ENCODE data around the gene KDF1.

The KDF1 gene

DNA sequence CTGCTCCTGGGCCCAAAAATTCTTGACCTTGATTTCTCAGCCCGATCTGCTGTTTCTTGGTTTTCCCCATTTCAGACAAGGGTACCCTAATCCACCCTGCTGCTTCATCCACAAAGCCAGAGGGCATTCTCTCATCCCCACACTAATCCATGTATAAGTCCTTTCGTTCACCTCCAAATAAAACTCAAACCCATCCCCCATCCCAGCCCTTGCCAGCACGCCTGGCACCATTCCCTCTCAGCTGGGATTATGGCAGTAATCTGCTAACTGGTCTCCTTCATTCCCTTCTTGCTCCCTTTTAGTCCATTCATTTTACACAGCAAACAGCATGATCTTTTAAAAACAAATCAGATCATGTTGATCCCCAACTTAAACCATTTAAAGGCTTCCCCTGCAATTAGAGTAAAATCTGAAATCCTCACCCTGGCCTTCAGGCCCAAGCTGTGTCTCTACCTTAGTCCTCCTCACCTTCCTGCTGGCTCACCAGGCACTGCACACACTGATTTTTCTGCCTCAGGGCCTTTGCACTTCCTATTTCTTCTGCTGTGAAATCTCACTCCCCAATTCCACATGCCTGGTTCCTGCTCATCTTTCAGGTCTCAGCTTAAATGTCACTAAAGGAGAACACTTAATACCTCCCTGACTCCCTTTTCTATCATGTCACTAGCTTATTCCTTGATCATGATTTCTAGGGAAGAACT is 21.0 kb upstream of the KDF1 start:
- H3K27me3 Mint-ChIP-seq (ENCODE audit: low read depth) = peaks cover 29% of the 10 kb centered on the region
- no peaks in the 10 kb centered on the region for H3K36me3 Mint-ChIP-seq (ENCODE audit: low read depth)
- no peak overlapping the region for H3K27ac Mint-ChIP-seq
- no peaks in the 10 kb centered on the region for H3K4me1 Mint-ChIP-seq (ENCODE audit: low read depth)
- H3K4me3 Mint-ChIP-seq = no peak overlapping the region
- H3K9me3 Mint-ChIP-seq = no peaks in the 10 kb centered on the region

DNA sequence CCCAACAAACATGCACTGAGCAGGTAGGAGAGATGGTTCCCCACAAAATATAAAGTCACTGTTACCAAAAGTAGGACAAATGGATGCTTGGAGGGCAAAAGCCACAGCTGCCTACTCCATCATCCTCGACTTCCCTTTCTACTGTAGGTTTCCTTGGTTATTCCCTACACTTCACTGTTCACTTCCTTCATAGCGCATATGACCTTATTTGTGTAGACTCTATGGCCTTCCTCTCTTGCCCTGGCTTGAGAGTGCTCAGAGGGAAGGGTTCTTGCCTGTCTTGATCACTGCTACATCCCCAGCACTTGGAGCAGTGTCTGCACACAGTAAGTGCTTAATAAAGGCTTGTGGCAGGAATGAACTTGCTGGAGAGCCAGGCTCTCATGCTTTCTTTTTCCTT is 18.6 kb upstream of the KDF1 start:
- Mint-ChIP-seq H3K36me3 (ENCODE audit: low read depth) (no peaks in the 10 kb centered on the region), H3K27me3 (ENCODE audit: low read depth) (peaks cover 21% of the 10 kb centered on the region), H3K27ac (no peak overlapping the region), H3K4me3 (no peak overlapping the region), H3K4me1 (ENCODE audit: low read depth) (no peaks in the 10 kb centered on the region), H3K9me3 (no peaks in the 10 kb centered on the region)

- Mint-ChIP-seq H3K9me3 (no peaks in the 10 kb centered on the region), H3K27me3 (ENCODE audit: low read depth) (peaks cover 14% of the 10 kb centered on the region), H3K27ac (no peak overlapping the region), H3K4me3 (no peak overlapping the region), H3K4me1 (ENCODE audit: low read depth) (no peaks in the 10 kb centered on the region), H3K36me3 (ENCODE audit: low read depth) (no peaks in the 10 kb centered on the region)
These were observed 16.6 kb upstream of the KDF1 start for GRCh38 chr1:26976621-26977510.

DNA sequence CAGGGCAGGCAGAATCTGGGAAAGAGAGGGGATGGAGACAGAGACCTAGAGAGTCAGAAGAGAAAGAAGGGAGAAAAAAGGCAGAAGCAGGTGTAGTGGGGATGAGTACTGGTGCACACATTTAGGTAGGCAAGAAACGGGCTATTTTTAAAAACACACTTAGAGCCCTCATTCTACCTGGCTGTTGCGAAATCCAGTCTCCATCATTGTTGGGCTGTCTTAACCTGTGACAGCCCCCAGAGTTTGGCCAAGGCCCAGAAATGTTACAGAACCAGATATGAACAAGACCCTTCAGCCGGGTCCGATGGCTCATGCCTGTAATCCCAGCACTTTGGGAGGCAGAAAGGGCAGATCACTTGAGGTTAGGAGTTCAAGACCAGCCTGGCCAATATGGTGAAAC is 12.6 kb upstream of the KDF1 start:
- H3K27me3 Mint-ChIP-seq (ENCODE audit: low read depth) = peaks cover 9% of the 10 kb centered on the region
- H3K9me3 Mint-ChIP-seq = no peaks in the 10 kb centered on the region

GRCh38 chr1:26972390-26972789 is 12.1 kb upstream of the KDF1 start:
- Mint-ChIP-seq H3K4me1 (ENCODE audit: low read depth) (no peaks in the 10 kb centered on the region), H3K27me3 (ENCODE audit: low read depth) (peaks cover 9% of the 10 kb centered on the region), H3K27ac (no peak overlapping the region), H3K36me3 (ENCODE audit: low read depth) (no peaks in the 10 kb centered on the region), H3K4me3 (no peak overlapping the region), H3K9me3 (no peaks in the 10 kb centered on the region)

More for the DNA sequence above, 12.6 kb upstream of the KDF1 start:
- no peaks in the 10 kb centered on the region for H3K36me3 Mint-ChIP-seq (ENCODE audit: low read depth)
- H3K4me1 Mint-ChIP-seq (ENCODE audit: low read depth) = no peaks in the 10 kb centered on the region
- no peak overlapping the region for H3K27ac Mint-ChIP-seq
- no peak overlapping the region for H3K4me3 Mint-ChIP-seq

DNA sequence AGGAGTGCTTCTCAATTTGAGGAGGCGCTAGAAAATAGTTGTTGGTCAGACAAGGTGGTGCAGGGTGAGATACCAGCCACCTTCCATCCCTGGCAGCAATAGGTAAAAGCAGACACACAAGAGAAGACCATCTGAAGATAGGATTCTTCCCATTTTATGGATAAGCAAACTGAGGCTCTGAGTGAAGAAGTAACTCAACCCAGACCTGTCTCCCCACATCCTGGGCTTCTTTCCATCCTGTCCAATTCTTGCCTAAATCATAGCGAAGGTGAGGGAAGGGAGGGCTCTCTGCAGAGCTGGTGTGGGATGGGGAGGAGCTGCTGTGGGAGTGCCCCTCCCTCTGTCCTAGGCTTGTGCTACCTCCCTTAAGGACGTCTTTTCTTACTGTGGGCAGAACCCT is 11.3 kb upstream of the KDF1 start:
- H3K4me3 Mint-ChIP-seq = no peak overlapping the region
- H3K27me3 Mint-ChIP-seq (ENCODE audit: low read depth) = peaks cover 13% of the 10 kb centered on the region
- no peaks in the 10 kb centered on the region for H3K9me3 Mint-ChIP-seq
- H3K4me1 Mint-ChIP-seq (ENCODE audit: low read depth) = no peaks in the 10 kb centered on the region
- H3K36me3 Mint-ChIP-seq (ENCODE audit: low read depth) = no peaks in the 10 kb centered on the region
- H3K27ac Mint-ChIP-seq = no peak overlapping the region

DNA sequence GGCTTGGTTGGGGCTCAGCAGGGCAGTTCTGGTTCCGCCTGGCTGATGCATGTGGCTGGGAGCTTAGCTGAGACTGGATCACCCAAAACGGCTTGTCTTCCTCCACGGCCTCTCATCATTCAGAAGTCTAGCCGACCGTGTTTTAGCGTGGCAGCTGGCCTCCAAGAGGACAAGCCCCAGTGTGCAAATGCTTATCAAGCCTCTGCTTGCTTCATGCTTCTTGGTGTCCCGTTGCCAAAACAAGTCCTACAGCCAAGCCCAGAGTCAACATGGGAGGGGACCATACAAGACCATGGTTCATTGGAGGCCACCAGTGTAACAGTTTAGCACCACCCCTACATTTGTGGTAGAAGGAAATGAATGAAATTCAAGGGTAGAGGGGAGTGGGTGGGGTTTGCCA is 10.5 kb upstream of the KDF1 start:
- no peak overlapping the region for H3K27ac Mint-ChIP-seq
- H3K4me1 Mint-ChIP-seq (ENCODE audit: low read depth) = no peaks in the 10 kb centered on the region
- H3K27me3 Mint-ChIP-seq (ENCODE audit: low read depth) = peaks cover 21% of the 10 kb centered on the region
- no peaks in the 10 kb centered on the region for H3K9me3 Mint-ChIP-seq
- H3K4me3 Mint-ChIP-seq = no peak overlapping the region
- H3K36me3 Mint-ChIP-seq (ENCODE audit: low read depth) = no peaks in the 10 kb centered on the region

DNA sequence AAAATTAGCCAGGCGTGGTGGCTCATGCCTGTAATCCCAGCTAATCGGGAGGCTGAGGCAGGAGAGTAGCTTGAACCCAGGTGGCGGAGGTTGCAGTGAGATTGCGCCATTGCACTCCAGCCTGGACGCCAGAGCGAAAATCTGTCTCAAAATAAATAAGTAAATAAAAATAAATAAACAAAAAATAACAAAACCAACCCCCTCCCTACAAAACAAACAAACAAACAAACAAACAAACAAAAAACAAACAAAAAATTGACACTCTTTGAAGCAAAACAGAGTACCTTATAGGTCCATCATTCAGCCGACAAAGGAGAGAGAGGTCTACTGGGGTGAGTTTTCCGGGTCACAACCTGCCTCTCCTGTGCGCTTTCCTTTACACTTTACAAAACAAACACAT is 5.4 kb upstream of the KDF1 start:
- Mint-ChIP-seq H3K27ac (no peak overlapping the region), H3K27me3 (ENCODE audit: low read depth) (peaks cover 50% of the 10 kb centered on the region), H3K36me3 (ENCODE audit: low read depth) (no peaks in the 10 kb centered on the region), H3K4me1 (ENCODE audit: low read depth) (peaks cover under 1% of the 10 kb centered on the region), H3K4me3 (no peak overlapping the region), H3K9me3 (no peaks in the 10 kb centered on the region)

DNA sequence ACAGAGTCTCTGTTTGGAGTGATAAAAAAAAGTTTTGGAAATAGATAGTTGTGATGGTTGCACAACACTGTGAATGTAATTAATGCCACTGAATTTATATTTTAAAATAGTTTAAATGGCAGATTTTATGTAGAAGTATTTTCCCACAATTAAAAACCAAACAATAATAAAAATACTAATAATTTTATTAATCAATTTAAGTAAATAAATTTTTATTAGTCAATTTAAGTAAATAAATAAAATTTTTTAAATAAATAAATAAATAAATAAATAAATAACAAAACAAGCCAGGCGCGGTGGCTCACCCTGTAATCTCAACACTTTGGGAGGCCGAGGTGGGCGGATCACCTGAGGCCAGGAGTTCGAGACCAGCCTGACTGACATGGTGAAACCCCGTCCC is 4.9 kb upstream of the KDF1 start:
- H3K27me3 Mint-ChIP-seq (ENCODE audit: low read depth) = peaks cover 51% of the 10 kb centered on the region
- peaks cover 3% of the 10 kb centered on the region for H3K4me1 Mint-ChIP-seq (ENCODE audit: low read depth)
- H3K9me3 Mint-ChIP-seq = no peaks in the 10 kb centered on the region
- H3K4me3 Mint-ChIP-seq = no peak overlapping the region
- H3K27ac Mint-ChIP-seq = no peak overlapping the region
- H3K36me3 Mint-ChIP-seq (ENCODE audit: low read depth) = no peaks in the 10 kb centered on the region

- no peak overlapping the region for H3K27ac Mint-ChIP-seq
- no peaks in the 10 kb centered on the region for H3K9me3 Mint-ChIP-seq
- H3K4me3 Mint-ChIP-seq = no peak overlapping the region
- H3K36me3 Mint-ChIP-seq (ENCODE audit: low read depth) = no peaks in the 10 kb centered on the region
- peaks cover 67% of the 10 kb centered on the region for H3K27me3 Mint-ChIP-seq (ENCODE audit: low read depth)
- H3K4me1 Mint-ChIP-seq (ENCODE audit: low read depth) = peaks cover 4% of the 10 kb centered on the region
These were observed 1.6 kb upstream of the KDF1 start for GRCh38 chr1:26961826-26962225.

GRCh38 chr1:26960625-26960966 is 328 bp upstream of the KDF1 start:
- H3K4me3 Mint-ChIP-seq = peak overlapping the region; percentile 54
- H3K9me3 Mint-ChIP-seq = no peaks in the 10 kb centered on the region
- H3K27me3 Mint-ChIP-seq (ENCODE audit: low read depth) = peaks cover 66% of the 10 kb centered on the region
- H3K36me3 Mint-ChIP-seq (ENCODE audit: low read depth) = no peaks in the 10 kb centered on the region
- H3K27ac Mint-ChIP-seq = no peak overlapping the region
- H3K4me1 Mint-ChIP-seq (ENCODE audit: low read depth) = peaks cover 4% of the 10 kb centered on the region

DNA sequence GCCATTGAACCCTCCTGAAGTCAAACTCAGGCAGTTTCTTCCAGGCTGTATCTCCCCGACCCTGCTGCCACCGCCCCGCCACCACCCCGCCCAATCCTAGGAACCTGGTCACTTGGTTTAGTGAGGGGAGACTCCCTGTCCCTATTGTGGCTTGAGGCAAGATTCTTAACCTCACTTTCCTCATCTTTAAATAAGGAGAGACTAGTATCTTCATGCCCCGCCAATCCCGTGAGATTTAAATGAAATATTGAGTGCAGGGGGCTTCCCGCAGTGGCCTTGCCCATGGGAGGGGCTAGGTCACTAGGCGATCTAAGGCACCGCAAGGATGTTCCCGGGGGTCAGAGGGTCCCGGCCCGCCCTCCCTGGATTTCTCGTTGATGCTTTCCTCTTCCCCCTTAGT is 998 bp downstream of the KDF1 start:
- peak overlapping the region; percentile 42 for H3K4me3 Mint-ChIP-seq
- H3K27me3 Mint-ChIP-seq (ENCODE audit: low read depth) = peaks cover 64% of the 10 kb centered on the region
- H3K9me3 Mint-ChIP-seq = no peaks in the 10 kb centered on the region
- no peak overlapping the region for H3K27ac Mint-ChIP-seq
- peaks cover 4% of the 10 kb centered on the region for H3K4me1 Mint-ChIP-seq (ENCODE audit: low read depth)
- H3K36me3 Mint-ChIP-seq (ENCODE audit: low read depth) = no peaks in the 10 kb centered on the region

DNA sequence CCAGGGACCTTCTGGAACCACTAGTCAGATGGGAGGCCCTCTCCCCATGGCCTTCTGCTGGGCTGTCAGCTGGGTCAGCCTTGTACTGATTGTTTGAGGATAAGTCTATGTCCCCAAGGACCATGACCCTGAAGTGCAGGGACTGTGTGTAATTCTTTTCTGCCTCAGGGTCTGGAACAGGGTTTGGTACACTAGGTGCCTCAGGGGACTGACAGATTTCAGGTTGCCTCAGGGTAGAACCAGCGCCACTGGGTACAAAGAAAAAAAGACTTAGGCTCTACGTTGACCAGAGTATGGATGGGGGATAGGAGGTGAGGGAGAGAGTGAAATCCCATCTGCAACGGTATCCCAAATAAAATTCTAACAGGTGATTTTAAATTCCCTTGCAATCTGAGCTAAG is 3.0 kb downstream of the KDF1 start:
- H3K27me3 Mint-ChIP-seq (ENCODE audit: low read depth) = peaks cover 54% of the 10 kb centered on the region
- no peak overlapping the region for H3K27ac Mint-ChIP-seq
- H3K36me3 Mint-ChIP-seq (ENCODE audit: low read depth) = no peaks in the 10 kb centered on the region
- no peak overlapping the region for H3K4me3 Mint-ChIP-seq
- no peaks in the 10 kb centered on the region for H3K9me3 Mint-ChIP-seq
- peaks cover 4% of the 10 kb centered on the region for H3K4me1 Mint-ChIP-seq (ENCODE audit: low read depth)

GRCh38 chr1:26956321-26956720 is 3.9 kb downstream of the KDF1 start:
- no peaks in the 10 kb centered on the region for H3K36me3 Mint-ChIP-seq (ENCODE audit: low read depth)
- H3K9me3 Mint-ChIP-seq = no peaks in the 10 kb centered on the region
- peaks cover 44% of the 10 kb centered on the region for H3K27me3 Mint-ChIP-seq (ENCODE audit: low read depth)
- H3K4me1 Mint-ChIP-seq (ENCODE audit: low read depth) = peaks cover 4% of the 10 kb centered on the region
- no peak overlapping the region for H3K27ac Mint-ChIP-seq
- H3K4me3 Mint-ChIP-seq = no peak overlapping the region

- Mint-ChIP-seq H3K9me3 (no peaks in the 10 kb centered on the region), H3K27ac (no peak overlapping the region)
These were observed 6.9 kb downstream of the KDF1 start for GRCh38 chr1:26953374-26953773.

More at GRCh38 chr1:26953374-26953773, 6.9 kb downstream of the KDF1 start:
- Mint-ChIP-seq H3K36me3 (ENCODE audit: low read depth) (no peaks in the 10 kb centered on the region), H3K27me3 (ENCODE audit: low read depth) (peaks cover 24% of the 10 kb centered on the region), H3K4me1 (ENCODE audit: low read depth) (no peaks in the 10 kb centered on the region), H3K4me3 (no peak overlapping the region)
